Right atrium auricular region (tissue), 2 donors: Measurements from ENCODE around the gene PSD2. TPM values are rescaled to one million over a fixed set of nuclear protein-coding genes. Genes with fewer than 3 reads are reported as not detected.

Experiments used
- DNase-seq: peaks from one replicate; pipeline ENCODE4 v3.0.0-alpha.2; 2019; ENCODE audit warnings: low spot score
- H3K27ac ChIP-seq, 2 donors: fragments of 200-600 bp; sonication (generic); 1 replicate in 1 of 2; 2 replicates in 1 of 2; pipeline ENCODE4 v1.5.1; 2016 to 2019
- H3K27me3 ChIP-seq, 2 donors: fragments of 200-600 bp; sonication (generic); one replicate each; pipeline versions ENCODE4 v1.5.1 to v1.6.0; 2017 to 2019
- H3K36me3 ChIP-seq: fragments of 200-600 bp; sonication (generic); one replicate; pipeline ENCODE4 v1.5.1; 2016
- H3K4me1 ChIP-seq, 2 donors: fragments of 200-600 bp; sonication (generic); one replicate each; pipeline versions ENCODE4 v1.5.1 to v1.6.0; 2017 to 2019
- H3K4me3 ChIP-seq, 2 donors: fragments of 200-600 bp; sonication (generic); 1 replicate in 1 of 2; 2 replicates in 1 of 2; pipeline ENCODE4 v1.5.1; 2017 to 2019; ENCODE audit warnings: mild to moderate bottlenecking in 1 of 2, moderate library complexity in 1 of 2
- H3K9me3 ChIP-seq, 2 donors: fragments of 200-600 bp; sonication (generic); one replicate each; pipeline ENCODE4 v1.5.1; 2019
- total RNA-seq, 2 donors: library from RNA; depleted of rRNA; stranded (reverse); fragments of >200 nt; gene quantifications; one replicate each; pipeline ENCODE4 v1.1.0, GENCODE V29; 2016
- TF ChIP-seq, protein P1 (sequence below), 2 donors: fragments of 200-600 bp; sonication (generic); IDR thresholded peaks; one replicate each; pipeline ENCODE4 v1.5.1; 2019; ENCODE audit warnings: antibody characterized with exemption in 2 of 2

PSD2 gene
- total RNA-seq, 2 donors from 2014 or later: 0.12 to 0.19 TPM

GRCh38 chr5:139855946-139856540, 60.4 kb downstream of the PSD2 start:
- no peak for DNase-seq
- Histone ChIP-seq H3K4me1 (no peaks in the 10 kb centered on the region), H3K4me3 (no peak overlapping the region), H3K27ac (no peak overlapping the region), H3K9me3 (no peaks in the 10 kb centered on the region), H3K36me3 (no peaks in the 10 kb centered on the region), H3K27me3 (no peaks in the 10 kb centered on the region)
- TF ChIP-seq, protein P1, sequence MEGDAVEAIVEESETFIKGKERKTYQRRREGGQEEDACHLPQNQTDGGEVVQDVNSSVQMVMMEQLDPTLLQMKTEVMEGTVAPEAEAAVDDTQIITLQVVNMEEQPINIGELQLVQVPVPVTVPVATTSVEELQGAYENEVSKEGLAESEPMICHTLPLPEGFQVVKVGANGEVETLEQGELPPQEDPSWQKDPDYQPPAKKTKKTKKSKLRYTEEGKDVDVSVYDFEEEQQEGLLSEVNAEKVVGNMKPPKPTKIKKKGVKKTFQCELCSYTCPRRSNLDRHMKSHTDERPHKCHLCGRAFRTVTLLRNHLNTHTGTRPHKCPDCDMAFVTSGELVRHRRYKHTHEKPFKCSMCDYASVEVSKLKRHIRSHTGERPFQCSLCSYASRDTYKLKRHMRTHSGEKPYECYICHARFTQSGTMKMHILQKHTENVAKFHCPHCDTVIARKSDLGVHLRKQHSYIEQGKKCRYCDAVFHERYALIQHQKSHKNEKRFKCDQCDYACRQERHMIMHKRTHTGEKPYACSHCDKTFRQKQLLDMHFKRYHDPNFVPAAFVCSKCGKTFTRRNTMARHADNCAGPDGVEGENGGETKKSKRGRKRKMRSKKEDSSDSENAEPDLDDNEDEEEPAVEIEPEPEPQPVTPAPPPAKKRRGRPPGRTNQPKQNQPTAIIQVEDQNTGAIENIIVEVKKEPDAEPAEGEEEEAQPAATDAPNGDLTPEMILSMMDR (IDR thresholded peaks at IDR 0.05): no peak

- DNase-seq: no peak
- H3K27me3 ChIP-seq: no peaks in the 10 kb centered on the region
- no peaks in the 10 kb centered on the region for H3K4me1 ChIP-seq
- no peaks in the 10 kb centered on the region for H3K36me3 ChIP-seq
- H3K27ac ChIP-seq: no peak overlapping the region
- H3K4me3 ChIP-seq: no peak overlapping the region
- TF ChIP-seq, protein P1 (IDR thresholded peaks at IDR 0.05): no peak
- no peaks in the 10 kb centered on the region for H3K9me3 ChIP-seq
Measured at GRCh38 chr5:139856714-139857113, 61.1 kb downstream of the PSD2 start.

- Histone ChIP-seq H3K27ac (no peak overlapping the region), H3K4me1 (peaks cover 0 to 7% of the 10 kb centered on the region in 2 donors), H3K36me3 (no peaks in the 10 kb centered on the region), H3K4me3 (no peak overlapping the region), H3K27me3 (no peaks in the 10 kb centered on the region), H3K9me3 (no peaks in the 10 kb centered on the region)
- DNase-seq: no peak
- TF ChIP-seq, protein P1 (IDR thresholded peaks at IDR 0.05): no peak
Measured at GRCh38 chr5:139859013-139859412, 63.4 kb downstream of the PSD2 start.

- TF ChIP-seq, protein P1 (IDR thresholded peaks at IDR 0.05): no peak
- Histone ChIP-seq H3K27me3 (no peaks in the 10 kb centered on the region), H3K4me3 (no peak overlapping the region), H3K36me3 (no peaks in the 10 kb centered on the region), H3K9me3 (no peaks in the 10 kb centered on the region), H3K4me1 (peaks cover 0 to 7% of the 10 kb centered on the region in 2 donors), H3K27ac (no peak overlapping the region)
- no peak for DNase-seq
Measured at GRCh38 chr5:139861021-139861888, 65.6 kb downstream of the PSD2 start.

DNA sequence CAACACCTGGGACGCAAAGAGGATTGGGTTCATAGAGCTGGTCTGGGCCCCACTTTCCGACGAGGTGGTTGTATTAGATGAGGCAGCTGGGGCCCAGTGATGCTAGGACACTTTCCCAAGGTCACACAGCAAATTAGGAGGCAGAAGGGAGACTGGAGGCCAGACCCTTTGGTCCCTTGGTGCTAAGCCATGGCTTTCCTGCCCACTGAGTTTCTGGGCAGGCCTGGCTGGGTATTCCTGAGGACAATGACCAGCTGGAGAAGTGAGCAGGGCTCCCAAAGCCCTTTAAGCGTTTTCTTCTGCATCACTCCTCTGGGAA, 66.2 kb downstream of the PSD2 start:
- Histone ChIP-seq H3K4me3 (no peak overlapping the region), H3K9me3 (no peaks in the 10 kb centered on the region), H3K4me1 (peaks cover 0 to 7% of the 10 kb centered on the region in 2 donors), H3K27me3 (no peaks in the 10 kb centered on the region), H3K27ac (no peak overlapping the region), H3K36me3 (no peaks in the 10 kb centered on the region)
- TF ChIP-seq, protein P1 (IDR thresholded peaks at IDR 0.05): no peak
- no peak for DNase-seq
